Hair follicular keratinocyte (primary cell): ENCODE results near the gene C12orf57. TPM values are rescaled to one million over a fixed set of nuclear protein-coding genes. Genes with fewer than 3 reads are reported as not detected.

Experiments
- total RNA-seq: library from RNA; depleted of rRNA; stranded (reverse); fragments of >200 nt; gene quantifications from 2 replicates; pipeline ENCODE4 v1.2.3, GENCODE V29; 2015

The C12orf57 gene
- total RNA-seq = 146 and 147 TPM in 2 replicates

GRCh38 chr12:6943722-6944380 is at the start of gene C12orf57, which contains the start of gene RNU7-1:
Gene C12orf57 (plus strand): TSS chr12:6944022. CDS start chr12:6944122, 100 bp downstream.
Gene RNU7-1 (plus strand): TSS chr12:6943816.

GRCh38 chr12:6904280-6905276 is 39.2 kb upstream of the C12orf57 start, which contains the start of gene LRRC23:
Gene LRRC23 (plus strand): TSS chr12:6904822. CDS start chr12:6905634, 812 bp downstream.

GRCh38 chr12:6914246-6914946 is 29.4 kb upstream of the C12orf57 start, which contains the start of gene ENO2:
Gene ENO2 (plus strand): TSS chr12:6914580. CDS start chr12:6915833, 1,253 bp downstream.

GRCh38 chr12:6927379-6928021 is 16.3 kb upstream of the C12orf57 start, which contains the start of gene ATN1:
Gene ATN1 (plus strand): TSS chr12:6927959. CDS start chr12:6934002, 6,043 bp downstream.

GRCh38 chr12:6950811-6951540 is 7.2 kb downstream of the C12orf57 start, which contains the start of gene PTPN6:
Gene PTPN6 (plus strand): TSS chr12:6951356. CDS start chr12:6951513, 157 bp downstream.

Other genes with a start within 250 kb of the C12orf57 start
- gene PIANP, start 243.2 kb upstream of the C12orf57 start, total RNA-seq = not detected in 2 replicates
- gene COPS7A, start 220.0 kb upstream of the C12orf57 start, total RNA-seq = 78.2 and 94.5 TPM in 2 replicates
- gene MLF2, start 190.9 kb upstream of the C12orf57 start, total RNA-seq = 359 and 402 TPM in 2 replicates
- 102 and 124 TPM in 2 replicates for gene PTMS, start 177.7 kb upstream of the C12orf57 start, total RNA-seq
- gene LAG3, start 171.5 kb upstream of the C12orf57 start, total RNA-seq = 0.08 TPM in 1 of 2 replicates, not detected in the other
- not detected in 2 replicates for gene CD4, start 154.5 kb upstream of the C12orf57 start, total RNA-seq
- not detected in 2 replicates for gene GPR162, start 122.2 kb upstream of the C12orf57 start, total RNA-seq
- 10.6 and 15.9 TPM in 2 replicates for gene P3H3, start 115.6 kb upstream of the C12orf57 start, total RNA-seq
- 0.47 and 0.49 TPM in 2 replicates for gene GNB3, start 103.1 kb upstream of the C12orf57 start, total RNA-seq
- 16.6 and 52.9 TPM in 2 replicates for gene CDCA3, start 92.7 kb upstream of the C12orf57 start, total RNA-seq
- 62.9 and 69.8 TPM in 2 replicates for gene USP5, start 91.9 kb upstream of the C12orf57 start, total RNA-seq
- 989 and 1,326 TPM in 2 replicates for gene TPI1, start 76.5 kb upstream of the C12orf57 start, total RNA-seq
- gene SPSB2, start 70.7 kb upstream of the C12orf57 start, total RNA-seq = 12.8 and 13.2 TPM in 2 replicates
- 4.1 and 6.2 TPM in 2 replicates for gene LRRC23, start 39.2 kb upstream of the C12orf57 start, total RNA-seq
- gene ENO2, start 29.4 kb upstream of the C12orf57 start, total RNA-seq = 0.68 and 2.1 TPM in 2 replicates
- gene ATN1, start 16.1 kb upstream of the C12orf57 start, total RNA-seq = 8.4 and 17.5 TPM in 2 replicates
- not detected in 2 replicates for gene RNU7-1, start 206 bp upstream of the C12orf57 start, total RNA-seq
- gene PTPN6, start 7.3 kb downstream of the C12orf57 start, total RNA-seq = 20.9 and 24.3 TPM in 2 replicates
- 300 and 356 TPM in 2 replicates for gene PHB2, start 26.6 kb downstream of the C12orf57 start, total RNA-seq
- gene EMG1, start 26.9 kb downstream of the C12orf57 start, total RNA-seq = 87.1 and 114 TPM in 2 replicates
- gene LPCAT3, start 74.5 kb downstream of the C12orf57 start, total RNA-seq = 17.3 and 32.2 TPM in 2 replicates
- 1.9 and 6.0 TPM in 2 replicates for gene C1S, start 116.7 kb downstream of the C12orf57 start, total RNA-seq
- gene C1R, start 148.4 kb downstream of the C12orf57 start, total RNA-seq = 11.9 and 12.6 TPM in 2 replicates
- 19.4 and 29.4 TPM in 2 replicates for gene C1RL, start 165.2 kb downstream of the C12orf57 start, total RNA-seq
- gene RBP5, start 184.9 kb downstream of the C12orf57 start, total RNA-seq = not detected in 2 replicates
- 6.4 and 17.6 TPM in 2 replicates for gene CLSTN3, start 186.3 kb downstream of the C12orf57 start, total RNA-seq
- 12.9 and 13.4 TPM in 2 replicates for gene PEX5, start 245.7 kb downstream of the C12orf57 start, total RNA-seq